Measurements from ENCODE around the gene C10orf53.
"Not testable (repeated sequence)": the region's sequence is repeated elsewhere in the genome, so short reads cannot be mapped to it uniquely, and the experiment has no call there.

Gene C10orf53

DNA sequence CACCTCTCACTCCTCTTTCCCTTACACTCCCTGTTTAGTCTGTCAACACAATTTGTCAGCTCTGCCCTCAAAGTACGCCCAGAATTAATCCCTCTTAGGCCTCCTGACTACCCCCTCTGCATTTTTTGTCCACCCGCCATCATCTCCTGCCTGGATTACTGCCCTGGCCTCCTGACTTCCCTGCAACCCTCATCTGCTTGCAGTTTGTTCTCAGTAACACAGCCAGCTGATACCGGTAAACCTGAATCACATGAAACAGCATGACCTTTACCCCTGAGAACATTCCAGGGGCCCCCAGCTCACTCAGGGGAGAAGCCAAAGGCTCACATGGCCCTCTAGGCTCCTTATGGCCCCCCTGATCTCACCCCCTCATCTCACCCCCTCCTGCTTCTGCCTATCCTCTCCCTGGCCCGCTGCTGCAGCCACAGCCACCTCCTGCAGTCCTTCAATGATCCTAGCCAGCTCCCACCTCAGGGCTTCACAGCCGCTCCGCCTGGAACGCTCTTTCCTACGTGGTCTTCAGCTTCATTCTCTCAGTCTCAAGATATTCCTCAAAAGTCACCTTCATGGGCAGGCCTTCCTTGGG, 8.9 kb downstream of the C10orf53 start:
- FAIRE-seq (no peak), DNase-seq (ENCODE audit: low spot score) (no peak)

DNA sequence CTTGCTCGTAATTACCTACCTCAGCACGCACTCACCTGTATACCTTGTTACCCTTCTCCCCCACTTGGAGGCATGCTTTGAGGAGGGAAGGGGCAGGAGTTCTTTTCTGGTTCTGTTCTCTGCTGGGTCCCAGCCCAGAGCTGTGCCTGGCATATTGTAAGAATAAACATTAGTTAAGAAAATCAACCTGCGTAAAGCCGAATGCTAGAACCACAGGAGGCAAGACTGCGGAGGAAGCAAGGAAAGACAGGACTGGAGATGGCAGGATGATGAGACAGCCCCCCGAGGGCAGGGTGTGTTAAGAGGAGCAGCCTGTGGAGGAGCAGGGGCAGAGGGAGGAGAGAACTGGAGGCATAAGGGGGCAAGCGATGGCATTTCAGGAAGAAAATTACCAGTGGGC, 9.5 kb downstream of the C10orf53 start:
- DNase-seq (ENCODE audit: low spot score) (no peak), FAIRE-seq (no peak)

DNA sequence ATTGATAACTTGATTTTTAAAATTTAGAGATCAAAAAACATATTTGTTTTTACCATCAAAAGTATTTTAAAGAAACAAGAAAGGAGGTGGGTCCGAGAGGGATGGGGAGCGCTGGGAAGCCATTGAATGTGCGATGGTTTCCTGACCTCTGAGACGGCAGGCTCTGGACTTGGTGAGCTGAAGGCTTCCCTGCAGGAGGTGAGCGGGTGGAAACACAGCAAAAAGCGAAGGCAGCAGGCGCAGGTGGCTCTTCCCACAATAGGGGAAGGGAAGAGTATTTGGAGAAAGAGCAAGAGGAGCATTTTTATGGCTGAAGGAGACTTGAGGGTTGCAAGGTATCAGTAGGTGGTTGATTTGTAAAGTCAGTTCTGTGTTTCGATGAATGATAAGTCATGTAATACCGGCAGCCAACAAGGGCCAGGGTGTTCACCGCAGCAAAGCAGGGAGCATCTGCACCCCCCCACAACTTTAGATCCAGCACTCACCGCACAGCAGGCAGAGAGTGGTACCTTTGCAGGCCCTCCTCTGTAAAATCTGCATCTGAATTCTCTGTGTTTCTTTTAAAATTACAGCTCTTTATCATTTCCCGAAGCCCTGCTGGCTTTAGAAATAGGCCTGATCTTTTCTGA, 10.5 kb downstream of the C10orf53 start:
- FAIRE-seq (no peak), DNase-seq (ENCODE audit: low spot score) (no peak)

DNA sequence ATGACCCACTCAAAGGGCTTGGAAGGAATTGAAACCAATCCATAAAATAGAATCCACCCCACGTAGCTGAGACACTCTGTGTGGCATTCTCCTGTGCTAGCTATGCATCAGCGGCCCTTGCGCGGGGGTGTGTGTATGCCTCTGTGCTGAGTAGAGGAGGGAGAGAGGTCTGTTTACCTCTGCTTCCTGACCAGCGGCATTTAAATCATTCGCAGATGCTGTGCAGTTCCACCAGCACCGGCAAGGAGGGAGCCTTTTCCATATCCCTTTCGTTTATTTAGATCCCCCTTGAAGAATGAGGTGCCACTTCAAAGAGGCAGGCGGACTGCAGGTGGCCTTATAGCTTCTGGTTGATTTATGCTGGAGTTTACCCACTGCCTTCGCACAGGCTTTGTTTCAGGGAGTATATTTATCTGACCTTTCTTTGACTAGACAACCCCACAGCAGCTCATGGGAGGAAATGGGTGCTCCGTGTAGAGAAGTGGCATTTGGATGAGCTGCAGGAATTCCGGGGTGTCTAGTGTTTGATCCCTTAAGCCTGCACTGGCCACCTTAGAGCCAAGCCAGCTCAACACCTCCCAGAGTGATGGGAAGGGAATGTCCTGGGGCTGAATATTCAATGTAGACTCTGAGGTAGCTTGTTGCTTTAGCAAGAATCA, 11.4 kb downstream of the C10orf53 start:
- FAIRE-seq: no peak
- no peak for DNase-seq (ENCODE audit: low spot score)

DNA sequence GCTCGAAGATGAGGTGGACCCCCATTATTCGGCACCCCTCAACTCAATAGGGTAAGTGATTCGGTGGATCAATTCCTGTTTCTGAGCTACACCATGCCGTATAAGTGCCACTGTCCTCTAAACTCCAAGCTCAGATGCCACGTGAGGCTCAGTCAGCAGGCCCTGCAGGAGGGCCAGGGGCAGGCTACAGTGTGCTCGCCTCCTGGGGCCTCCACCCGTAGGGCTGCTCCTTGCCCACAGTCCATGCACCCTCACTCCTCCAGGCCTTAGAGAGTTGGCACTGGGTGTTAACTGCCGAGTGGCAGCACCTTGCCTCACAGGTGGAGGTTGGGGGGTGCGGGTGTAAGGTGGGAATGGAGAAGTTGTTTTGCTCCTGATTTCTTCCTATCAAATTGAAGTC, 12.1 kb downstream of the C10orf53 start:
- DNase-seq (ENCODE audit: low spot score) (no peak), FAIRE-seq (no peak)

DNA sequence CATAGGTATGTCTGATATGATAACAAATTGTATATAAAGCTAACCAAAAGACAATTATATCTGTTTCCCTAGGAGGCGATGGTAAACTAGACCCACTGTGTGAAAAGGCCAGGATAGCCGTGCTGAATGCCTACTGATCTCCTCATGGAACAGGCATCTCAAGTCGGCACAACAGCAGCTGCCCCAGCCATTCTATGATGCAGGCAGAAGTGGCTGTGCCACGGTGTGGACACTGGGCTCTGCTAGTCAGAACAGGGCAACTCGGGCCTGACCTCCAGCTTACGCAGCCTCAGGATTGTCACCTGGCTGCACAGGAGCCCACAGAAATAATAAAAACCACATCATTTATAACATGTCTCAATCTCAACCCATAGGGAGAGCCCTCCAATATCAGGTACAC, 15.0 kb downstream of the C10orf53 start:
- DNase-seq (ENCODE audit: low spot score) (no peak), FAIRE-seq (no peak)

DNA sequence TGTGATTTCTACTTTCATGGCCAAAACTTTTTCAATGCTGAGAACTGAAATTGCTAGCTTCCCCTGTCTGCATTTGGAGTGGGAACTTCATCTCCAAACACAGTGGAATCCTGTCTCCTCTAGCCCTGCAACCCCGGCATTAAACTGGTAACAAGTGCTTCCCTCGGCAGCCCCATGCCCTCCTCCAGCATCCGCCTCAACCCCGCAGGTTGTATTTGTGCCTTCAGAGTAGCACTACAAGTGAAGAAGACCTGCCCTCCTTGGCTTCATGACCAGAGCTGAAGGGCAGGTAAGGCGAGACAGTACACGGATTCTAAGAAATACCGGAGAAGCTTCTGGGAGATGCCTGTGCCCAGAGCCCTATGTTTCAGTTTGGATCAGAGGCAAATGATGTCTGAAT, 16.9 kb downstream of the C10orf53 start:
- no peak for DNase-seq (ENCODE audit: low spot score)
- no peak for FAIRE-seq

DNA sequence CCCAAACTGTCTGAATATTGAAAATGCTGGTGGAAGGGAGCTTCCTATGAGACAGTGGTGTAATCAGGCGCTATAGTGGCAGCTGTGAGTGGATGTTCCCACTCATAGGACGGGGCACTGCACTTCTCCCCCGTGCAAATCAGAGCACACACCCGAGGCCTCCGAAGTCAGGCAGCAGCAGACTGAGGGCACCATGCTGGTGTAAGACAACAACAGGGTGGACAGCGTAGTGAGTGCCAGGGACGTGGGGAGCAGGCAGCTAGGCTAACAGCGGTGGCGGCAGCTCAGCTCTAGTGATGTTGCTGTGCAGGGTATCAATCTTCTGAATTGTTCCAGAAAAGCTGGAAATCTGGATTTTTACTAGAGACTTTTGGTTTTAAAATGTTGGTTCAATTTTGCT, 19.2 kb downstream of the C10orf53 start:
- FAIRE-seq: no peak
- no peak for DNase-seq (ENCODE audit: low spot score)

DNA sequence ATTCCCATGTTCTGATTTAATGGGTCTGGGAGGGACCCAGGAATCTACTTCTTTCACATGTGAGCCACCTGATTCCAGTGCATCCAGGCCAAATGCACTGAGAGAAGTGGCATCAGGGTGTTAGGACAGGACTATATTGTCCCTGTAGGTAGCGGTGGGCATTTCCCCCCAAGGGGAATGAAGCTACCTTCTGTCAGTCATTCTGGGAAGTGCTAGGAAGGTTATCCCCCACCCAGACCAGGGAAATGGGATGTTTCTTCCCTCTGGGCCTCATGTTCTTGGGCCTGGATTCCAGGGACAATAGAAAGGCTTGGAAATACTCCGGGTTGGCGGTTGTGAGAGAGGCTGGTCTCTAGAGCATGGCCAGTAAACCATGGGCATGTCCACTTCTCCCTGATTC, 20.8 kb downstream of the C10orf53 start:
- no peak for FAIRE-seq
- no peak for DNase-seq (ENCODE audit: low spot score)

DNA sequence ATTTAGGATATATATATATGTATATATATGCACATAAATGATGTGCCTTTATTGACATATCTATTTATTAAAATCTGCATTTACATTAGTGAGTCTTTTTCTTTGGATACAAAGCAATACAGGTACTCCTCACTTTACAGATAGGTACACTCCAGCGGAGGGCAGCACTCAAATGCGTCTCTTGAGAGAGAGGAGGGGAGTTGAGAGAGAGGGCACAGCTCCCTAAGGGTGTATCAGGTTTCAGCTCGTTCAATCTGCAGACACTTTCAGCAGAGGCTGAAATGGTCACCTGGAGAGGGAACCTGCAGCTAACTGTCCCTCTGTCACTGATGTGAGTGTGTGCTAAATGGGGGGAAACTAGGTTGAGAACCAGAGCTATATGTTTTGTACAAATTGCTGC, 21.5 kb downstream of the C10orf53 start:
- no peak for FAIRE-seq
- no peak for DNase-seq (ENCODE audit: low spot score)

DNA sequence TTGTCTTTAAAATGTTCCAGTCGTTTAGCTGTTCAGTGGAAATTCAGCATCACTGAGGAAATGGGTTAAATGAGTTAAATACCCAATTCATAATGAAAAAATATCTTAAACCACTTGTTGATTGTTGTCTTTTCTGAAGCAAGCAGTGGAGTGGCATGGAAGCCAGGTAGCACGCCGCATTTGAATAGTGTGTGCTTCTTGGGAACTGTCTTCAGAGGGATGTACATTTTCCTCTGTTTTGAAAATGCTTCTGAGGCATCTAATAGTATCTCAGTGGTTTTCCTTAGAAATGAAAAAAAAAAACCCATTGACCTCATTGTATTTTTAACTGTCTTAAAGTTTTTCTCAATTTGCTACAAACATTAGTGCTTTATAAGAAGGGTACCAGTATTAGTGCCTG, 28.1 kb downstream of the C10orf53 start:
- DNase-seq (ENCODE audit: low spot score): no peak
- FAIRE-seq: no peak

DNA sequence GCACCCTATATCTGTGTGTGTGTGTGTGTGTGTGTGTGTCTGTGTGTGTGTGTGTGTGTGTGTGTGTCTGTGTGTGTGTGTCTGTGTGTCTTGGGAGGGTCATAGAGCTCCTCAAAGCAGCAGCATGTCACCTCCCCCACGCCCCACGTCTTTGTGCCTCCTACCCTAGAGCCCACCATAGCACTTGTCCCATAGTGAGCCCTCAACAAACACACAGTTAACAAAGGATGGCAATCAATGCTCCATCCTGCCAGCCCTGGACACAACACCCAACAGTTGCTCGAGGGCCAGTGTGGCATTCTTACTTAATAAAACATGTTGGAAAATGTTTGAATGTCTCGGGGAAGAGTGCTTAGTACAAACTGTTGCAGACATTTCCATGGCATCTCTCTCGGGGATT, 30.5 kb downstream of the C10orf53 start:
- FAIRE-seq (no peak), DNase-seq (ENCODE audit: low spot score) (no peak)

DNA sequence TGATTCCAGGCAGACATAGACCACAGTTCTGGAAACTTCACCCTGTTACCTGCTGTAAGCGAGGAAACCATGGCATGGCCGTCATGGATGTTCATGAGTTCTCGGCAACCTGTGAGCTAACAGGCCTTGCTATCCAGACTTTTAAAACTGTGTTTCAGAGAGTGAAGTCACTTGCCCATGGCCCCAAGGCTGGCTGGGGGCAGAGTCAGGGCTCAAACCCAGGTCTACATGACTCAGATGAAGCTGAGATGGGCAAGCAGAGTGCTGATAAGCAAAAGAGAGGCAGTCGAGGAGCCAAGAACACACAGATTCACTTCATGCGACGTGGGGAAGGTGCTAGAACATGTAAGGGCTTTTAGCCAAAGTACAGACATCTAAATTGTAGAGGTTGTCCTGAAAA, 31.5 kb downstream of the C10orf53 start:
- FAIRE-seq: no peak
- no peak for DNase-seq (ENCODE audit: low spot score)

DNA sequence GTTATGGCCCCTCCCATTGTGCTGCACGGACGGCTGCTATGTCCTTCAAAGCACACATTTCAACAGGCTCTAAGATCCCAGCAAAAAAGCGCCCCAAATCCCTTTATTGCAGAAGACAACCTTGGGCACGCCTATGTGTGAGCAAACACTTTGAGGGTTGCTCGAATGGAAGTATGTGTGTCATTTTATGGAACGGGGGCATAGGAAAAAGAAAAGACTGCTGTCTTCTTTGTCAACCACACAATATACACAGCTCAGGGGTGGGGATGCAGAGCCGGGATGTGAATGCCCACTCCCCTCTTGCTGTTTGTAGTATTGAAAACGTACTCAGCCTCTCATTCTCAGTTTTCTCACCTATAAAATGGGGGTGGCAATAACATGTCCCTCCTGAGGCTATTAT, 32.0 kb downstream of the C10orf53 start:
- no peak for FAIRE-seq
- DNase-seq (ENCODE audit: low spot score): no peak

DNA sequence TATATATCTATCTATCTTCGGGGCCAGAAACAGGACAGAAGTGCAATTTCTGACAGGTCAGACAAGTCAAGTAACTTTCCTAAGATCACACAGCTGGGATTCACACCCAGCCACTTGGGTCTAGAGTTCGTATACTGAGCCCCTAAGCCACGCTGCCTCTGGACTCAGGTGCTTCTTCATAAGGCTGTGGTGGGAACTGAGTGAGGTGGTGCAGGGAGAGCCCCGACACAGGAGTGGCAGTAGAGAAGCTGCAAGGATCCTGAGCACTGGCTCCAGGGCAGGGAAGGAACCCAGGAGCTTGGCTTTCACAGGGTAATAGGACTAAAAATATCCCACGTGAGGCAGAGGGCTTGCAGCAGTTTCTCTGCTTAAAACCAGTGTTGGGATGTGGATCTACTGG, 33.8 kb downstream of the C10orf53 start:
- DNase-seq (ENCODE audit: low spot score) (no peak), FAIRE-seq (no peak)

DNA sequence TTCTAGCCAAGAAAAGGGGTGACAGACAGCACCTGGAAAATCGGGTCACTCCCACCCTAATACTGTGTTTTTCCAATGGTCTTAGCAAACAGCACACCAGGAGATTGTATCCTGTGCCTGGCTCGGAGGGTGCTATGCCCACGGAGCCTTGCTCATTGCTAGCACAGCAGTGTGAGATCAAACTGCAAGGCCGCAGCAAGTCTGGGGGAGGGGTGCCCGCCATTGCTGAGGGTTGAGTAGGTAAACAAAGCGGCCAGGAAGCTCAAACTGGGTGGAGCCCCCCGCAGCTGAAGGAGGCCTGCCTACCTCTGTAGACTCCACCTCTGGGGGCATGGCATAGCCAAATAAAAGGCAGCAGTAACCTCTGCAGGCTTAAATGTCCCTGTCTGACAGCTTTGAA, 35.7 kb downstream of the C10orf53 start:
- FAIRE-seq; DNase-seq (ENCODE audit: low spot score): not testable (repeated sequence)

DNA sequence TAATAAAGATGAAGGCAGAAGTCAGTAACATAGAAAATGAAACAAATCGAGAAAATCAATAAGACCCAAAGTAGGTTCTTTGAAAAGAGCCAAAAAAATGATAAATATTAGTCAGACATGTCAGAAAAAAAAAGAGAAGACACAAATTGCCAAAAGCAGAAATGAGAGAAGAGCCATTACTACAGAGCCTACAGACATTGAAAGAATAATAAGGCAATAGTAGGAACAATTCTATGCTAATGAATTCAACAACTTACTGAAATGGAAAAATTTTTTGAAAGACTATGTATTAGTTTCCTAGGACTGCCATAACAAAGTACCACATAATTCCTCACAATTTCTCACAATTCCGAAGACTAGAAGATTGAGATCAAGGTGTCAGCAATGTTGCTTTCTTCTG, 47.1 kb downstream of the C10orf53 start:
- no peak for FAIRE-seq
- no peak for DNase-seq (ENCODE audit: low spot score)

DNA sequence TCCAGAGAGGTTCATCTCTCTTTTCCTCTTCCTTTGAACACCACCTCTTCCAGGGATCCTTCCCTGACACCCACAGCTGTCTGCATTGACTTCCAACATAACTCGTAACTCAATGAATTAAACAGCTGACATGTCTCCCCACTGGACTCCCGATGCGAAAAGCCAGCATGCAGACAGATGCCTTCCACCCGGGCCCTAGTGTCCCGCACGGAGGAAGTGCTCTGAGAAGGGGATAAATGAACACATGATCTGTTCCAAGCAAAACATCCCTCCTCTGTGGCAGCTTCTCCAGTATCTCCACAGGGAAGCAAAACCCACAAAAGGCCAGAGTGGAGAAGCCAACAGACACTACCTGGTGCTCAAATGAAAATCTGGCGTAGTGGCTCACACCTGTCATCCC, 54.4 kb downstream of the C10orf53 start:
- DNase-seq (ENCODE audit: low spot score) (no peak), FAIRE-seq (no peak)

DNA sequence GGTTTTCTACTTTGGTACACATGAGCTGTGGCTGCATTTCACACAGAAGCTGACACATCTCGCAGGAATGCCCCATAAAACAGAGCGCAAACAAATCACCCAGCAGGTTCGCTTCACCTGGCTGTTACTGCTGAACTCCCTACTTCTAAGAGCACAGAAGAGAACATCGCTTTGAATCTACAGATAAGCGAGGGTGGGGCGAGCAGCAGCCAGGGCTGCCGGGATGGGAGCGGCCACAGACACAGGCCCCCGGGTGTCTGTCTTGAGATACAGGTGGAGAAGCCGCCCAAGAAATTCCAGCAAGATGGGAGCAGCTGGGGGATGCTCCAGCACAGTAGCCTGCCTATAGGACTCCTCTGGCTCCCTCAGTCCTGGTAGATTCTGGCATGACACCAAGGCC, 55.2 kb downstream of the C10orf53 start:
- no peak for FAIRE-seq

DNA sequence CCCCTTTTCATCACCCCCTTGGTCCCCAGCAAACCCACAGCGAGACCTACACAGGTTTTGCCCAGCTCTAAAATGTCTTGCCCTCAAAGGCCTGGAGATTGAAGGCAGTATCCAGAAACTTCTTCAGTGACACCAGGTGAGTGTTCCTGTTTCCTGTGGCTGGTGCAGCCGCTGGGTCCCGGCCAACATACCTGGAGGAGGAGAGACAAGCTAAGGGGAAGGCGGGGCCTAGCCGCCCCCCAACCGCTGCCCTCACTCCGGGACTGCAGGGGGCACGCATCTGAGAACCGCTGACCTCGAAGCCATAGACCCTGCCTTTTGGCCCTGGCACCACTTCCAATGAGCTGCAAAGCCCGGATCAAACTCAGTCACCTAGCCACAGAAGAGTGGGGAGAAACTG, 55.7 kb downstream of the C10orf53 start:
- DNase-seq (ENCODE audit: low spot score) (no peak), FAIRE-seq (no peak)

More for the DNA sequence above, 55.2 kb downstream of the C10orf53 start:
- no peak for DNase-seq (ENCODE audit: low spot score)

DNA sequence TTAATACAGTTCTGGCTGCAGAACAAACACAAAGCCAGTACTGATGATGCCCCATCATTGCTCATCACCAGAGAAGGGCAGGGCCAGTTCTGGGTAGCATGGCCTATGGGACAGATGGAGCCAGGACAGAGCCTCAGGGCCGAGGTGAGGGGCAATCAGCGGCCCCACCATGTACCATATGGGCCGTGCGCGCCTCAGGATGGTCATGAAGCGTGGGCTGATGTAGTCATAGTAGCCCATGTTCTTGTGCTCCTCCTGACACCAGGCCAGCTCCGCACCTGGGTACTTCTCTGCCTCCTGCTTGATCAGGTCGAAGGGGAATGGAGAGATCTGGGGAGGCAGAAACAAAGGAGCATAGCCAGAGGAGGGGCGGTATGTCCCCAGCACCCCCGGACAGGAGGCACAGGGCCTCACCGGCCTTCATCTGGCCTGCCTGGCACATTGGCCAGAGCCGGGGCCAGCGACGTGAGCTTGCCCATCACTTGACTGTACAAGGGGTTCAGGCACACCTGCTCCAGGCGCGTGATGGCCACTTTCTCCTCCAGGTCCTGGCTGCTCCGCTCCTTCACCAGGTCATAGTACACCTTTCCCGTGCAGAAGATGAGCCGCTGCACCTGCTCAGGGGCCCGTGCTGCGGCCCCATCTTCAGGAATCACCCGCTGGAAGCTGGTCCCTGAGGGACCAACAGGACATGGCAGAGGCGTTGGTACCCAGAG, 56.6 kb downstream of the C10orf53 start:
- FAIRE-seq (no peak), DNase-seq (ENCODE audit: low spot score) (no peak)

DNA sequence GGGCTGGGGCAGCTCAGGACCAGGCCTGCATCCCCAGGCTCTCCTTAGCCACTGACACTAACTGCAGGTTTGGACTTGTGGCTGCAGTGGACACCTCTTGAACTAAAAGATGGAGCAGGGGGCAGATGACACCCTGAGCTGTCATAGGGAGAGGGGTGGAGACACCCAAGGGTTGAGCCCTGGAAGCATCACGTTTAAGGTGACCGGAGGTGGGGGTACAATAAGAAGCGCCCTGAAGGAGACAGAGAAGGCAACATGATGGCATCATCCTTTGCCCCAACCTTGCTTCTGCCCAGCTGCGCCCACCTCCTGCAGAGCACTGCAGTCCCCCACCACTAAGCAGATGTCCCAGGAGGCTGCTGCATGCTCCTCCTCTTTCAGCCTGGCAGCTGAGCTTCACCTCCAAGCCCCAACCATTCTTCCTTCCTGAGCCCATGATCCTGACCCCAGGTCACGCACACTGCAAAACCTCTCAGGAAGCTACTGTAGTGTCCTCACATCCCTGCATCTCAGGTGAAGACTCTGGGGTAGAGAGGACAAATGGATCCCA, 57.2 kb downstream of the C10orf53 start:
- DNase-seq (ENCODE audit: low spot score) (no peak), FAIRE-seq (no peak)

Measured in RCC 7860 (cell line).